OCI-LY3 (cell line): ENCODE results near the gene CACNA2D3.

Experiments used
- EZH2phosphoT487 ChIP-seq: fragments of 200-600 bp; shearing (Covaris generic); IDR thresholded peaks from 2 replicates; pipeline ENCODE4 v1.6.1; 2018; ENCODE audit warnings: antibody characterized with exemption, mixed run types, low read depth
- TF ChIP-seq, protein P1 (sequence below): fragments of 200-600, 300-600 bp; sonication (generic); IDR thresholded peaks from 2 replicates; pipeline ENCODE4 v1.5.1; 2014; ENCODE audit warnings: antibody characterized with exemption, low read length, low read depth

DNA sequence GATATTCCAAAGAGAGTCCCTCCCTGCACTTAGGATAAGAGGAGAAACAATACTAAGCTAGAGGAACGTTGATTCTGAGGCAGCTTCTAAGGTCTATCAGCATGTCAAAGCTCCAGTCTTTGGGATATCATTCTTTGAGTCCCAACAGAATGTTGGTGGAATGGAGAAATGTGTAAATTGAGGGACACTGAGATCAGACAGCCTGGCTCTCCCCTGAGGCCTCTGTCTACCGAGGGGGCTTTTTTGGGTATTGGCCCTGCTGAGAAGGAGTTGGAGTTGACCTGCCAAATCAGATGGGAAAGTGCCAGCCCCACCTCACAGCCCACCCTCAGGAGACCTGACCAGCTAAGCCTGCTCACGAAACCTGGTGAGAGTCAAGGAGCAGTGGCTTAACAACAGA is 833.1 kb downstream of the CACNA2D3 start:
- TF ChIP-seq, protein P1, sequence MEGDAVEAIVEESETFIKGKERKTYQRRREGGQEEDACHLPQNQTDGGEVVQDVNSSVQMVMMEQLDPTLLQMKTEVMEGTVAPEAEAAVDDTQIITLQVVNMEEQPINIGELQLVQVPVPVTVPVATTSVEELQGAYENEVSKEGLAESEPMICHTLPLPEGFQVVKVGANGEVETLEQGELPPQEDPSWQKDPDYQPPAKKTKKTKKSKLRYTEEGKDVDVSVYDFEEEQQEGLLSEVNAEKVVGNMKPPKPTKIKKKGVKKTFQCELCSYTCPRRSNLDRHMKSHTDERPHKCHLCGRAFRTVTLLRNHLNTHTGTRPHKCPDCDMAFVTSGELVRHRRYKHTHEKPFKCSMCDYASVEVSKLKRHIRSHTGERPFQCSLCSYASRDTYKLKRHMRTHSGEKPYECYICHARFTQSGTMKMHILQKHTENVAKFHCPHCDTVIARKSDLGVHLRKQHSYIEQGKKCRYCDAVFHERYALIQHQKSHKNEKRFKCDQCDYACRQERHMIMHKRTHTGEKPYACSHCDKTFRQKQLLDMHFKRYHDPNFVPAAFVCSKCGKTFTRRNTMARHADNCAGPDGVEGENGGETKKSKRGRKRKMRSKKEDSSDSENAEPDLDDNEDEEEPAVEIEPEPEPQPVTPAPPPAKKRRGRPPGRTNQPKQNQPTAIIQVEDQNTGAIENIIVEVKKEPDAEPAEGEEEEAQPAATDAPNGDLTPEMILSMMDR: no peak
- TF ChIP-seq EZH2phosphoT487: no peak
